Prostate gland (tissue), 2 donors: ENCODE measurements around the gene PIK3CD. TPM values are rescaled to one million over a fixed set of nuclear protein-coding genes. Genes with fewer than 3 reads are reported as not detected.

Experiments used
- DNase-seq: peaks from one replicate; pipeline ENCODE4 v3.0.0-alpha.2; 2019; ENCODE audit warnings: low spot score
- H3K27ac ChIP-seq, 2 donors: fragments of 200-600 bp; sonication (generic); 2 replicates each; pipeline ENCODE4 v1.5.1; 2017 to 2019
- H3K27me3 ChIP-seq: fragments of 200-600 bp; sonication (generic); replicated peaks from 2 replicates; pipeline ENCODE4 v1.5.1; 2019; ENCODE audit not compliant: insufficient read depth
- H3K36me3 ChIP-seq, 2 donors: fragments of 200-600 bp; sonication (generic); 1 replicate in 1 of 2; 2 replicates in 1 of 2; pipeline versions ENCODE4 v1.5.1 to v1.8.1; 2017 to 2019
- H3K4me1 ChIP-seq: fragments of 200-600 bp; sonication (generic); replicated peaks from 2 replicates; pipeline ENCODE4 v1.5.1; 2019
- H3K4me3 ChIP-seq, 2 donors: fragments of 200-600 bp; sonication (generic); 2 replicates each; pipeline ENCODE4 v1.5.1; 2017 to 2019
- H3K9me3 ChIP-seq: fragments of 200-600 bp; sonication (generic); 2 replicates; pipeline ENCODE4 v1.5.1; 2017
- CTCF ChIP-seq, 4 experiments: fragments of 200-600 bp in 2 of 4; fragments of 450-650 bp in 2 of 4; sonication (generic) in 2 of 4; IDR thresholded peaks; 1 replicate in 3 of 4; 2 replicates in 1 of 4; pipeline ENCODE4 v1.5.1; 2016 to 2019; ENCODE audit warnings: antibody characterized with exemption in 4 of 4, mild to moderate bottlenecking in 2 of 4, moderate library complexity in 2 of 4
- POLR2A ChIP-seq: fragments of 450-650 bp; IDR thresholded peaks from one replicate; pipeline ENCODE4 v1.6.1; 2016; ENCODE audit warnings: antibody characterized with exemption, mild to moderate bottlenecking
- POLR2AphosphoS5 ChIP-seq: sonication (generic); formaldehyde crosslinking; IDR thresholded peaks from one replicate; pipeline ENCODE4 v1.6.1; 2017; ENCODE audit warnings: antibody characterized with exemption
- WGBS: methylation state at CpG from one replicate; pipeline ENCODE4 v1.1.5; 2018; 5-methylcytosine and 5-hydroxymethylcytosine counted together
- intact Hi-C: fragments of 100-400 bp; cut with DNase I; formaldehyde crosslinking; loops from one replicate; pipeline ENCODE4 v1.14.2; 2022
- total RNA-seq, 2 donors: library from RNA; depleted of rRNA; stranded (reverse); fragments of >200 nt; gene quantifications; one replicate each; pipeline ENCODE4 v1.1.0, GENCODE V29; 2016

The PIK3CD gene
- 10 to 100 TPM in 1 of 2 donors, 1 to 10 TPM in 1; 5.3 to 12.9 TPM for total RNA-seq

GRCh38 chr1:9651565-9652378 lies at the start of gene PIK3CD:
Gene PIK3CD (plus strand): TSS chr1:9651731. CDS start chr1:9710456, 58,725 bp downstream.
- H3K4me3 ChIP-seq, result peak within 1 kb of the TSS; percentile 26 to 35
- H3K4me1 ChIP-seq, result no peaks in the 10 kb centered on the region
- intact Hi-C loops, result no loop called here
- no peak for DNase-seq
- under 1% methylated on average over 59 of the region's 94 CpGs for WGBS
- H3K9me3 ChIP-seq, result no peaks in the 10 kb centered on the region
- H3K27me3 ChIP-seq, result no peaks in the 10 kb centered on the region
- no peak within 1 kb of the TSS for H3K27ac ChIP-seq
- no peak for TF ChIP-seq CTCF (IDR thresholded peaks at IDR 0.05)
- no peak for TF ChIP-seq POLR2A
- H3K36me3 ChIP-seq, result no peaks in the 10 kb centered on the region

- no peak overlapping the region for H3K27ac ChIP-seq
- TF ChIP-seq CTCF (IDR thresholded peaks at IDR 0.05), result no peak
- TF ChIP-seq POLR2AphosphoS5, result no peak
- no peak for TF ChIP-seq POLR2A
- no peak for DNase-seq
- WGBS, result 98% methylated on average over 26 of the region's 26 CpGs
- peaks cover 7 to 21% of the 10 kb centered on the region in 2 donors for H3K36me3 ChIP-seq
- no peak overlapping the region for H3K4me3 ChIP-seq
- H3K9me3 ChIP-seq, result no peaks in the 10 kb centered on the region
- intact Hi-C loops, result no loop called here
- peaks cover 4% of the 10 kb centered on the region for H3K4me1 ChIP-seq
- no peaks in the 10 kb centered on the region for H3K27me3 ChIP-seq
Observed at GRCh38 chr1:9601942-9602793, 49.4 kb upstream of the PIK3CD start.

- H3K4me1 ChIP-seq, result peaks cover 6% of the 10 kb centered on the region
- H3K9me3 ChIP-seq, result no peaks in the 10 kb centered on the region
- no peak for TF ChIP-seq CTCF (IDR thresholded peaks at IDR 0.05)
- WGBS, result 92% methylated on average over 9 of the region's 9 CpGs
- DNase-seq, result no peak
- intact Hi-C loops, result no loop called here
- no peak overlapping the region for H3K4me3 ChIP-seq
- H3K27ac ChIP-seq, result no peak overlapping the region
- H3K36me3 ChIP-seq, result peaks cover 7 to 21% of the 10 kb centered on the region in 2 donors
- no peaks in the 10 kb centered on the region for H3K27me3 ChIP-seq
Observed at GRCh38 chr1:9602794-9603167, 48.8 kb upstream of the PIK3CD start.

- H3K4me3 ChIP-seq, result no peak overlapping the region
- no peaks in the 10 kb centered on the region for H3K27me3 ChIP-seq
- H3K27ac ChIP-seq, result no peak overlapping the region
- intact Hi-C loops, result no loop called here
- H3K9me3 ChIP-seq, result no peaks in the 10 kb centered on the region
- TF ChIP-seq POLR2A (no peak), POLR2AphosphoS5 (no peak), CTCF (IDR thresholded peaks at IDR 0.05) (no peak)
- no peak for DNase-seq
- 89% methylated on average over 14 of the region's 14 CpGs for WGBS
- H3K4me1 ChIP-seq, result peaks cover 6% of the 10 kb centered on the region
- peaks cover 7 to 21% of the 10 kb centered on the region in 2 donors for H3K36me3 ChIP-seq
Observed at GRCh38 chr1:9603307-9603706, 48.2 kb upstream of the PIK3CD start.
